HCT116 (cell line): ENCODE measurements around the gene AKAP13.

Source experiments
- EZH2 ChIP-seq: fragments of 200-600 bp; sonication (generic); IDR thresholded peaks from 2 replicates; pipeline ENCODE4 v1.6.1; 2017; ENCODE audit warnings: antibody characterized with exemption, mixed run types
- POLR2A ChIP-seq: IDR thresholded peaks from 2 replicates; pipeline ENCODE4 v1.7.0; 2011; ENCODE audit warnings: borderline replicate concordance; ENCODE audit not compliant: insufficient read depth, insufficient read length; ENCODE audit errors: extremely low read depth
- TF ChIP-seq, protein P1 (sequence below), 3 experiments: fragments of 200-600 bp in 1 of 3; sonication (generic) in 1 of 3; IDR thresholded peaks in 2 of 3; conservative IDR thresholded peaks in 1 of 3; 2 replicates each; pipeline ENCODE4 v1.5.1; 2012 to 2017; ENCODE audit warnings: low read depth in 2 of 3, low read length in 2 of 3, antibody characterized with exemption in 1 of 3, borderline replicate concordance in 1 of 3, control low read depth in 1 of 3, mild to moderate bottlenecking in 1 of 3, mixed read lengths in 1 of 3, mixed run types in 1 of 3, moderate library complexity in 1 of 3; ENCODE audit not compliant: insufficient read depth in 1 of 3

GRCh38 chr15:85498471-85498870, 118.1 kb downstream of the AKAP13 start:
- TF ChIP-seq POLR2A (no peak), EZH2 (no peak)
- TF ChIP-seq, protein P1, sequence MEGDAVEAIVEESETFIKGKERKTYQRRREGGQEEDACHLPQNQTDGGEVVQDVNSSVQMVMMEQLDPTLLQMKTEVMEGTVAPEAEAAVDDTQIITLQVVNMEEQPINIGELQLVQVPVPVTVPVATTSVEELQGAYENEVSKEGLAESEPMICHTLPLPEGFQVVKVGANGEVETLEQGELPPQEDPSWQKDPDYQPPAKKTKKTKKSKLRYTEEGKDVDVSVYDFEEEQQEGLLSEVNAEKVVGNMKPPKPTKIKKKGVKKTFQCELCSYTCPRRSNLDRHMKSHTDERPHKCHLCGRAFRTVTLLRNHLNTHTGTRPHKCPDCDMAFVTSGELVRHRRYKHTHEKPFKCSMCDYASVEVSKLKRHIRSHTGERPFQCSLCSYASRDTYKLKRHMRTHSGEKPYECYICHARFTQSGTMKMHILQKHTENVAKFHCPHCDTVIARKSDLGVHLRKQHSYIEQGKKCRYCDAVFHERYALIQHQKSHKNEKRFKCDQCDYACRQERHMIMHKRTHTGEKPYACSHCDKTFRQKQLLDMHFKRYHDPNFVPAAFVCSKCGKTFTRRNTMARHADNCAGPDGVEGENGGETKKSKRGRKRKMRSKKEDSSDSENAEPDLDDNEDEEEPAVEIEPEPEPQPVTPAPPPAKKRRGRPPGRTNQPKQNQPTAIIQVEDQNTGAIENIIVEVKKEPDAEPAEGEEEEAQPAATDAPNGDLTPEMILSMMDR (IDR thresholded peaks at IDR 0.05 in 2 of 3, conservative IDR thresholded peaks at IDR 0.05 in 1 of 3; ENCODE audit: borderline replicate concordance in 1 of 3, insufficient read depth in 1 of 3, low read depth in 2 of 3, low read length in 2 of 3), result no peak
